SK-N-MC (cell line): ENCODE data around the gene GLI1.

Experiments
- DNase-seq: peaks from one replicate; pipeline ENCODE4 v3.0.0-alpha.2; 2011; ENCODE audit warnings: low read depth, low spot score
- H3K27ac ChIP-seq: fragments of 200-600 bp; sonication (generic); 2 replicates; pipeline ENCODE4 v1.5.1; 2016; ENCODE audit warnings: mixed run types
- H3K36me3 ChIP-seq: fragments of 200-600 bp; sonication (generic); 2 replicates; pipeline ENCODE4 v1.6.1; 2017; ENCODE audit warnings: antibody characterized with exemption, low read length, mixed read lengths; ENCODE audit not compliant: insufficient read depth
- H3K4me3 ChIP-seq: fragments of 200-600 bp; sonication (generic); 2 replicates; pipeline ENCODE4 v1.5.1; 2016
- H3K9ac ChIP-seq: fragments of 200-600 bp; sonication (generic); 2 replicates; pipeline ENCODE4 v1.8.0; 2017; ENCODE audit warnings: mixed run types, mixed read lengths; ENCODE audit not compliant: insufficient read length
- H3K9me3 ChIP-seq: fragments of 200-600 bp; sonication (generic); 2 replicates; pipeline ENCODE4 v1.6.1; 2017; ENCODE audit warnings: low read depth, mild to moderate bottlenecking, antibody characterized with exemption, low read length, moderate library complexity, mixed read lengths
- EZH2 ChIP-seq: fragments of 200-600 bp; sonication (generic); IDR thresholded peaks from one replicate; pipeline ENCODE4 v1.6.1; 2017; ENCODE audit warnings: antibody characterized with exemption
- FOXP2 ChIP-seq: optimal IDR thresholded peaks from 2 replicates; pipeline ENCODE3; 2011; ENCODE audit warnings: mild to moderate bottlenecking, moderate library complexity; ENCODE audit not compliant: insufficient read depth; ENCODE audit errors: extremely low read length, control extremely low read depth
- POLR2AphosphoS5 ChIP-seq: IDR thresholded peaks from 2 replicates; pipeline ENCODE4 v1.6.1; 2012; ENCODE audit warnings: mild to moderate bottlenecking, low read depth, low read length, borderline replicate concordance

The GLI1 gene

DNA sequence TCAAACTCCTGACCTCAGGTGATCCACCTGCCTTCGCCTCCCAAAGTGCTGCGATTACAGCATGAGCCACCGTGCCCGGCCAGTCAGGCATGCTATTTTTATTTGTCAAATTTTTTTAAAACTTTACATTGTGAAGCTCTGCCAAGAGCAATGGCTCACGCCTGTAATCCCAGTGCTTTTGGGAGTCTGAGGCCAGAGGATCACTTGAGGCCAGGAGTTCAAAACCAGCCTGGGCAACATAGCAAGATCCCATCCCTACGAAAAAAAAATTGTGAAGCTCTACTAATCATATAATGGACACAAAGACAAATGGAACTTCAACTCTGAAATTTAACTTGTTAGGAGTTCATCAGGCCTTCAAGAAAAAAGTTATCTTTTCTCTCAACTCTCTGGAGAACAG is 30.6 kb upstream of the GLI1 start:
- peak overlapping the region; percentile 98 for H3K4me3 ChIP-seq
- H3K36me3 ChIP-seq, result peaks cover 5% of the 10 kb centered on the region; the same call in 1 of the 2 replicates
- peak overlapping the region; percentile 89 for H3K9ac ChIP-seq
- no peaks in the 10 kb centered on the region for H3K9me3 ChIP-seq
- no peak for TF ChIP-seq POLR2AphosphoS5
- TF ChIP-seq FOXP2, result no peak
- no peak for TF ChIP-seq EZH2
- DNase-seq, result no peak
- peak overlapping the region; percentile 82 for H3K27ac ChIP-seq

DNA sequence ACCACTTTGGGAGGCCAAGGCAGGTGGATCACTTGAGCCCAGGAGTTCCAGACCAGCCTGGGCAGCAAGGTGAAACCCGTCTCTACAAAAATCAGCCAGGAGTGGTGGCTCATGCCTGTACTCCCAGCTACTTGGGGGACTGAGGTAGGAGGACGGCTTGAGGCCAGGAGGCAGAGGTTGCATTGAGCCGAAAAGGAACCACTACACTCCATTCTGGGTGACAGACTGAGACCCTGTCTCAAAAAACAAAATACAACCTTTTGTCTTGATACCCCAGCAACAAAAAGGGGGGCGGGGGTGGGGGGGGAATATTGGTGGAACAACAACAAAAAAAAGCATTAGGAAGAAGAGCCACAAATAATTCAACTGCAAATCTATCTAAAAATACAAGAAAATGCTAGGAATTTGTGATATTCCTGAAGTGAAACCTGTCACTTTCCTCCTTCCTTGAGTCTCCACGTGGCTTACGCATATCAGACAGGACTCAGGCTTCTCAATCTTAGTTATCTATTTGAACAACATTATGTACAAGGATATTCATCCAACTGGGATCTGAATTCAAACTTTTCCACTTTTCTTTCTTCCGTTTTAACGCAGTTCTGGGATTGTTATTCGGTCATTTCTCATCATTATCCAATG is 30.0 kb upstream of the GLI1 start:
- H3K36me3 ChIP-seq, result peaks cover under 1% of the 10 kb centered on the region; the same call in 1 of the 2 replicates
- no peak for DNase-seq
- peak overlapping the region; percentile 89 for H3K9ac ChIP-seq
- peak overlapping the region; percentile 82 for H3K27ac ChIP-seq
- peak overlapping the region; percentile 98 for H3K4me3 ChIP-seq
- no peaks in the 10 kb centered on the region for H3K9me3 ChIP-seq
- no peak for TF ChIP-seq FOXP2
- no peak for TF ChIP-seq POLR2AphosphoS5
- TF ChIP-seq EZH2, result no peak

DNA sequence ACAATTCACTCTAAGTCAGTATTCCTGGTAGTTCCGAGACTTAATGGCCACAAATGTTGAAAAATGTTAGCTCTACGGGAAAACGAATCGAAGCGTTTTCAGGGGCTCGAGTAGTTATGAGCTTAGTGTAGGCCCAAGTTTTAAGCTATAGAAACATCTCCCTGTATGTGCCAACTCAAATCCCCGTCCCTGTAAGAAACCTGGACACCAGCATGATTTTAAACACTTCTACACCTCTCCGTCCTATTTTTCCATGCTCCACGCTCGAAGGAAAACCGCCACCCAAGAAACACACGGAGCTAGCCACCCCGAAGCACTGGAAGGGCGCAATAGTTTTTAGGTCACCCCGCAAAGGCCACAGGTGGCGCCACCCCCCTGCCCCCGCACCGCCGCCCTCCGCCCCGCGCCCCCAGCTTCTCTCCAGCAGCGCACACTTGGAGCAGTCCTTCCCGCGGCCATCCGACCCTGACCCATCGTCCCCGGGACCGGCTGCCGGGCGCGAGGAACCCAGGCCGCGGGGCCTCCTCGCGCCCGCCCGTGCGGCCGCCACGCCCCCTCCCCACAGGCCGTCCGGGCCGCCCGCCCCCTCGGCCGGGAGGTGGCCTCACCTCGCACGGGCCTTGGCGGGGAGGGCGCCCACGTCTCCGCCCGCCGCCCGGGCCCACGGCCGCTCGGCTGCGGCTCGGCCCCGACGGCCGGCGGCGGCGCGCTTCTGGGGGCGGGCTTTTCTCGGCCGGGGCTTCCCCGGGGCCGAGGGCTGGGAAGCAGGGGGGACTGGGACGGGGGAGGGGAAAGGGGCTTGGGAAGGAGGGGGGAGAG is 29.3 kb upstream of the GLI1 start:
- Histone ChIP-seq H3K36me3 (no peaks in the 10 kb centered on the region; the same call in 1 of the 2 replicates), H3K4me3 (peak overlapping the region; percentile 98), H3K9me3 (no peaks in the 10 kb centered on the region), H3K27ac (peak overlapping the region; percentile 82), H3K9ac (peak overlapping the region; percentile 89)
- no peak for DNase-seq
- TF ChIP-seq EZH2 (no peak), FOXP2 (no peak), POLR2AphosphoS5 (no peak)

DNA sequence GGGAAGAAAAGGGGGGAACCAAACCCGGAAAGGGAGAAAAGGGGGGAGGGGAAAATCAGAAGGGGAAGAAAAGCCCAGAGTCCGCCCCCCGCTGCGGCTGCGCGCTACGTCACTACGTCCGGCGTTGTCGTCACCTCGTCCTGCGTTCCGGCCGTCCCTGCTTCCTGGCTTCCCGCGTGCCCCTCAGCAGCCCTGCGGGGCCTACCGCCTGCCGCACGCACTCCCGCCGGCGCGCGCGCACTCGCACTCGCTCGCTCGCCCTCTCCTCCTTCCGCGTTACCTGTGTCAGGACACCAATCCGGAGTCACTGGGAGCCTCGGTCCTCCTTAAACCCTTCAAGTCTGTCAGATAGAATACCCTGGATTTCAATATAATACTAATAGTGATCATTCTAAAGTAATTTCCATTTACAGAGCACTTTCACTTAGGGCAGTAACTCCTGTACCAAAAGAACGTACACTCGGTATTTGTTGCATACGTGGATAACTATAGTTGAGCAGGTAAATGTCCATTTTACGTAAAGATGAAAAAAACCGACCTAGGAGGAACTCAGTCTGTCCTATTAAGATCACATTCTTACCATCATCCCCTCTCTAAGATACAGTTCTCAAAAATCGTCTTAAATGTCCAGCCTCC is 28.5 kb upstream of the GLI1 start, which contains the start of gene R3HDM2:
Gene R3HDM2, minus strand, starts transcription at position 113 of the 636 bp plus-strand sequence. CDS start 120,615 bp downstream, outside the sequence.
- Histone ChIP-seq H3K9me3 (no peaks in the 10 kb centered on the region), H3K4me3 (peak within 1 kb of the TSS; percentile 98), H3K27ac (peak within 1 kb of the TSS; percentile 82), H3K9ac (peak within 1 kb of the TSS; percentile 89), H3K36me3 (no peaks in the 10 kb centered on the region)
- peak; percentile 73 for DNase-seq
- TF ChIP-seq FOXP2 (no peak), POLR2AphosphoS5 (peak; percentile 96), EZH2 (no peak)

DNA sequence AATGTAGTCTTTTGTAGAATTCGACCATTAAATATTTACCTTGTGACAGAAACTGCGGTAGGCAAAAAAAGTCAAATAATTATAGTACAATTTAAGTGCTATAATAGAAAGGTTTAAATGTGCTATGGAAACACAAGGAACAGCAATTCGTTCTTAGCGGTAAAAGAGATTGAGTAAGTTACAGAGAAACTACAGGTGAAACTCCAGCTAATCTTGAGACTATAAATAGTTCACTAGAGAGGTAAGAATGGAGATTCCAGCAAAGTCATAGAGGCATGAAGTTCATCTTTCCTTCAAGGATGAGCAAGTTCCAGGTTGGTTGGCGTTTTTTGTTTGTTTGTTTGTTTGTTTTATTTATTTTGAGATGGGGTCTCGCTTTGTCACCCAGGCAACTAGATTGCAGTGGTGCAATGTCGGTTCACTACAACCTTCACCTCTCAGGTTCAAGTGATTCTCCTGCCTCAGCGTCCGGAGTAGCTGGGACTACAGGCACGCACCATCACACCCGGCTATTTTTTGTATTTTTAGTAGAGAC is 27.9 kb upstream of the GLI1 start:
- TF ChIP-seq EZH2 (no peak), FOXP2 (no peak), POLR2AphosphoS5 (no peak)
- Histone ChIP-seq H3K36me3 (no peaks in the 10 kb centered on the region), H3K9ac (peak overlapping the region; percentile 82), H3K4me3 (peak overlapping the region; percentile 98), H3K9me3 (no peaks in the 10 kb centered on the region), H3K27ac (peak overlapping the region; percentile 82)
- DNase-seq, result no peak

DNA sequence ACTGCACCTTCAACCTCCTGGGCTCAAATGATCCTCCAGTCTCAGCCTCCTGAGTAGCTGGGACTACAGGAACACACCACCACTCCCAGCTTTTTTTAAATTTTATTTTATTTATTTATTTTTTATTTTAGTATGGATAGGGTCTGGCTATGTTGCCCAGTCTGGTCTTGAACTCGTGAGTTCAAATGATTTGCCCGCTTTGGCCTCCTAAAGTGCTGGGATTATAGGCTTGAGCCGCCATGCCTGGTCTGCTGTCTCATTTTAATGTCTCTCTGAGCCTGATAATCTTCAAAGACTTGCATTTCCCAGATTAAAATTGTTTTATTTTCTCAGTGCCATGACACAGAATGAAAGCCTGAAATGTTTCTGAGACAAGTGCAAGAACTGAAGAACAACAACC is 26.2 kb upstream of the GLI1 start:
- no peak overlapping the region for H3K9ac ChIP-seq
- no peaks in the 10 kb centered on the region for H3K36me3 ChIP-seq
- DNase-seq, result no peak
- H3K9me3 ChIP-seq, result no peaks in the 10 kb centered on the region
- H3K4me3 ChIP-seq, result no peak overlapping the region
- H3K27ac ChIP-seq, result no peak overlapping the region
- TF ChIP-seq POLR2AphosphoS5 (no peak), FOXP2 (no peak), EZH2 (no peak)

DNA sequence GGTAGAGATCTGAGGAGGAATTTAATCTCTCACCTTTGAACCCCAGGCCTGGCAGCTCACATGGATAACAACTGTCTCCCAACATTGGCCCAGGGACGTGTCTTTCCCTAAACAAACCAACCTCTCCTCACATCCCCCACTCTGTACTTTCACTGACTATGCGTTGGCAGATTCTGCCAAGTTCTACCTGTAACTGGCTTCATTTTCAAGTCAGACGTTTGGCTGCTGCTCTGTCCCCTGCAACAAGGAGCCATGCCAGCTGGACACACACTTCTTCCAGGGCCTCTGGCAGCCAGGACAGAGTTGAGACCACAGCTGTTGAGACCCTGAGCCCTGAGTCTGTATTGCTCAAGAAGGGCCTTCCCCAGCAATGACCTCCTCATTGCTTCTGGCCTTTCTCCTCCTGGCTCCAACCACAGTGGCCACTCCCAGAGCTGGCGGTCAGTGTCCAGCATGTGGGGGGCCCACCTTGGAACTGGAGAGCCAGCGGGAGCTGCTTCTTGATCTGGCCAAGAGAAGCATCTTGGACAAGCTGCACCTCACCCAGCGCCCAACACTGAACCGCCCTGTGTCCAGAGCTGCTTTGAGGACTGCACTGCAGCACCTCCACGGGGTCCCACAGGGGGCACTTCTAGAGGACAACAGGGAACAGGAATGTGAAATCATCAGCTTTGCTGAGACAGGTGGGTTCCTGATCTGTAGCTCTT is 24.9 kb upstream of the GLI1 start, which contains the start of gene INHBC:
Gene INHBC, plus strand, starts transcription at position 268 of the 707 bp plus-strand sequence. Its CDS starts 103 bp downstream, at position 371.
- no peak within 1 kb of the TSS for H3K4me3 ChIP-seq
- TF ChIP-seq POLR2AphosphoS5 (no peak), EZH2 (no peak), FOXP2 (no peak)
- no peak for DNase-seq
- H3K27ac ChIP-seq, result no peak within 1 kb of the TSS
- H3K9ac ChIP-seq, result no peak within 1 kb of the TSS
- no peaks in the 10 kb centered on the region for H3K9me3 ChIP-seq
- H3K36me3 ChIP-seq, result no peaks in the 10 kb centered on the region

DNA sequence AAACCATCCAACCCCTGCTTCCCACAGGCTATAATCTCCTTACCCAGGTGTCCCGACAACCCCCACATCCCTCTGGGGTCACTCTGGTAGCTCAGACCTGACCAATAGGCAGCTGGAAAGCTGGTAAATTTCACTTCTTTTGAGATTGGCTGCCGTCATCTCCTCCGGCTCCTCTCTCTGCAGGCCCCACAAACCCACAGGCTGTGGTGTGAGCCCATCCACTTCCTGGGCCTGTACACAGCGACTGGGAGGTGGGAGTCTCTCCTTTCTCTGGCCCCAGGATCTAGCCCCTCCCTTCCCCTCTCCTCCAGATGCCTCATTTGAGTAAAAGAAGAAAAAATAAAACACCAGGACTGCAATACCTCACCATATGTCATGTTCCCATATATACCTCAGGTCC is 24.3 kb upstream of the GLI1 start:
- no peak for DNase-seq
- Histone ChIP-seq H3K27ac (no peak overlapping the region), H3K9ac (no peak overlapping the region)

More for the DNA sequence above, 24.3 kb upstream of the GLI1 start:
- TF ChIP-seq EZH2, result no peak
- no peak for TF ChIP-seq FOXP2
- no peak for TF ChIP-seq POLR2AphosphoS5
- Histone ChIP-seq H3K4me3 (no peak overlapping the region), H3K36me3 (no peaks in the 10 kb centered on the region), H3K9me3 (no peaks in the 10 kb centered on the region)
